Measurements from ENCODE around the gene CHST11. TPM values are rescaled to one million over a fixed set of nuclear protein-coding genes. Genes with fewer than 3 reads are reported as not detected.

The CHST11 gene
- total RNA-seq, 1 experiment from 2014 or later = 8.4 TPM

DNA sequence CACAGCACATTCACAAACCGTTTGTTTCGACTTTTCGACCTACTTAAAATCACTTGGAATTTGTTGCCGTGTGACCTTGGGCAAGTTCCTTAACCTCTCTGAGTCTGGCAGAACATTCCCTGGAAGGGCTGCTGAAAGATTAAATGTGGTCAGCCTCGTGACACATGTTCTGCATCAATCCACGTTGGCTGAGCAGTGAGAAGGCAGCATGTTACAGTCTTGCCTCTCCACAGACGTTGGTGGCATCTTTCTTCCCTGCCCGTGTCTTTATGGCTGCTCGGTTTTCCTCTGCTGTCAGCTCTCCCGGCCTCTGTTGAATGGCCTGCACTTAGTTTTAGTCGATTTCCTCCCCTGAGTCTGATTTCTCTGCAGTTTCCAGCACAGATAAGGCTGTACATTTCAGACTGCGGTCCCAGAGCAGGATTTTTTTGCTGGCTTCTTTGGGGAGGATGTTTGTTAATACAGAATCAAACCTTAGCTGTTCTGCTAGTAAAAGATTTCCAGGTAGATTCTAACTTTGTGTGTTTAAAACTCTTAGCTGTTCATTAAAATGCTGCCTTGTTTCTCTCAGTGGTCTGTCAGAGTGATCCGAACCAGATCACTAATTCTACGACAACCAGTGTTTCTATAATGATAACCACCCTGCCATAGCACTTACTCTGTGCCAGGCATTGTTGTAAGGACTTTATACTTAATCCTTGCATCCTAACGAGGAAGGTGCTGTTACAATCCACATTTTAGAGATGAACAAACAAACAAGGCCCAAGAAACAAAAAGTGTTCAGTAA, 217.1 kb downstream of the CHST11 start:
- no peak for DNase-seq (ENCODE audit: low spot score)

DNA sequence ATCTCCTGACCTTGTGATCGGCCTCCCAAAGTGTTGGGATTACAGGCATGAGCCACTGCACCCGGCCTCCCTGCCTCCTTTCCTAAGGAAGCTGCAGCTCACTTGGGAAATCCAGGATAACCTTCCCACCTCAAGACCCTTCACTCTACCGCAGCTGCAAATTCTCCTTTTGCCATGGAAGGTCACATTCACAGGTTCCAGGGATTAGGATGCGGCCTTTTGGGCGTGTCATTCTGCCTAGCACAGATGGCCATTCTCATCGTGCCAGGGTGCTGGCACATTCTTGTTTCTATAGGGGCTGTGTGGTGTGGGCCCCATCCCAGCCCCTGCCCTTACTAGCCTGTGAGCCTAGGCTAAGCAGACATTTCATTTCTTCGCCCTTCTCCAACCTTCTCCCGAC, 219.9 kb downstream of the CHST11 start:
- no peak for DNase-seq (ENCODE audit: low spot score)

DNA sequence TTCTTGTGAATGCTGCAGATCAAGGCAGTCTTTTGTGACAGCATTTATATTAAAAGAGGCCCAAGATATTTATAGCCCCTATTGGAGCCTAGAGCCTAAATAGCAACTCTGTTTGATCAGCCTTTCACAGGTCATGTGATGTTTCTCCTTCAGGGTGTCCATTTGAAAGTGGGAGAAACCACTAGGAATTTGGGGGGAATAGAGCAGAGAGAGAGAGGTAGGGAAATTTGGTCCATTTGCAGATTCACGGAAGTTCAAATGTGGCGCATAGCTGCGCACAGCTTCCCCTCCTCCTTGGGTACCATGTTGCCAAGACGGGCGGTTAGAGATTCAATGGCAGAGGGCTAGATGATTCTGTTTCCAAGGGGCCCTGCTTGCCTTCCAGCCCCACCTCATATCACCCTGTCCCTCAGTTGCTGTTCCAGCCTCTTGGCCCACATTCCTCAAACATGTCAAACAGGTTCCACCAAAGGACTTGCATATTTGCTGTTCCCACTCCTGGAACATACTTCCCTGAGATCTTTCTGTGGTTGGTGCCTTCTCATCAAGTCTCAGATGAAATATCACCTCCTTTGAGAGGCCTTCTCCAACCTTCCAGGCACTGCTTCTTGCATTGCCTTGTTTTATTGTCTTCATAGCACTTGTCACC, 220.8 kb downstream of the CHST11 start:
- no peak for DNase-seq (ENCODE audit: low spot score)

DNA sequence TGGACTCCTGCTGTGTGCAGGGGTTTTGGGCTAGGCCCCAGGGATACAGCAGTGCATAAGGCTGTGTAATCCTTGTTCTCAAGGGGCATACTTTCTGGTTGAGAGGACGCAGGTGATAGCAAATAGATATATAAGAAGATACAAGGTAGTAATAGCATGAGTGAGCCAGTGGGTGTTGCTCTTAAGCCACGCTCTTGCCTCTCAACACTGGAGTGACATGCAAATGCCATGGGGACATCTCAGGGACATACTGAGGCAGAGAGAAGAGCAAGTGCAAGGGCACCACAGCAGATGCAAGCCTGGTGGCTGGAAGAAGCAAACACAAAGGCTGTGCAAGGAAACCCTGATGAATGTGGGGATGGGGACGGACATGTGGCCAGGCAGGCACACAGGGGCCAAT, 223.3 kb downstream of the CHST11 start:
- DNase-seq (ENCODE audit: low spot score) = no peak

DNA sequence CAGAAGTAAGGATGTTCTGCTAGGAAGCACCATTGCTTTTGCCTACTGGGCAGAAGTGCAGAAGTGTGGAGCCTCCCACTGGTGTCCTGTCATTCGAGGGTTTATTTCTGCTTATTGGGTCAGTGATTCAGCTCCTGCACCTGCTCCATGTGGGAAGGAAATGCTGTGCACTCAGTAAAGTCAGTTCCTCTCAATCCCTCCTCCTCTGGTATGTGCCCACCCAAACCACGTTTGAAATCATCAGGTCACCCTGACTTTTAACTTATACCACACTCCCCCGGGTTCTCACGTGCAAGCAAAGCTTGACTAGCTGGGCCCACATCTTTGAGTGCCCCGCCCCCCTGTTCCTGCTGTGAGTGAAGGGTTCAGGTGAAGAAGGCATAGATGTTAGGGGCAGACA, 223.7 kb downstream of the CHST11 start:
- DNase-seq (ENCODE audit: low spot score) = no peak

DNA sequence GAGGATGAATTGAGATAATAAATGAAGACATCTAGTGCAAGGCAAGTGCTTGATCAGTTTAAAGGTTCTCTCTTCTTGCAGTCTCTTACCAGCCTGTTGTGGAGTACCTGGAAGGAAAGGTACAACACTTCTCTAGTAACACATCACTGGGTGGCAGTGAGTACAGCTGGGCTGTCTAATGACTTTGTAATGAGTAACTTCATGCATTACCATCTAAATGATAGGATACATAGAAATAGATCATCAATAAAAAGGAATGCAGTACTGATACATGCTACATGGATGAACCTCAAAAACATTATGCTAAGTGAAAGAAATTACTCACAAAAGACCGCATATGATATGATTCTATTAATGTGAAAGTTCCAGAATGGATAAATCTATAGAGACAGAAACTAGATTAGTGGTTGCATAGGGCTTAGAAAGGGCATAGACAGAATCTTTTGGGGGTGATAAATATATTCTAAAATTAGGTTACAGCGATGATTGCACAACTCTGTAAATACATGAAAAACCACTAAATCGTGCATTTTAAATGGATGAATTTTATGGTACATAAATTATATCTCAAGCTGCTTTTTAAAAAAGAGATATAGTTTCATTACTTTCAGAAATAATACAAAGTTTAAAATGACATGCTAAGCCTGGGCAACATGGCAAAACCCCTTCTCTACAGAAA, 224.4 kb downstream of the CHST11 start:
- no peak for DNase-seq (ENCODE audit: low spot score)

DNA sequence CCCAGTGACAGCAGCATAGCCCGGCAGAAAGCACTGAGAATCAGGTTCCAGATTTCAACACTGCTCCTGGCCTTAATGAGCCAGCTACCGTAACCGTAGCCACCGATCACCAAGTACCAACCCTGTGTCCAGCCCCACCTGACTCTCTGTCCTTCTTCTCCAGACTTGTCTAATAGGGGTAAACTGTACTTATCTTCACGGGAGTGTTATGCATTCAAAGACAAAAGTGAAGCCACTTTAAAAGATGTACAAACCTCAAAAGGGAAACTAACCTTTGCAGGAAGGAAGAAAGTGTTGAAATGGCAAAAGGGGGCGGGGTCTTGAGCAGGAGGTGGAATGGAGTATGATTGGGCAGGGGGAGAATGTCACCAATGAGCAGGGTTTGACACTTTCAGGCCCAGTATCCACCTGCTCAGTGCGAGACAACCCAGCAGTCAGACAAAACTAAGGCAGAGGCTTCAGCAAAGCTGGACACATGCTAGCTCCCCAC, 226.1 kb downstream of the CHST11 start:
- DNase-seq (ENCODE audit: low spot score) = no peak

DNA sequence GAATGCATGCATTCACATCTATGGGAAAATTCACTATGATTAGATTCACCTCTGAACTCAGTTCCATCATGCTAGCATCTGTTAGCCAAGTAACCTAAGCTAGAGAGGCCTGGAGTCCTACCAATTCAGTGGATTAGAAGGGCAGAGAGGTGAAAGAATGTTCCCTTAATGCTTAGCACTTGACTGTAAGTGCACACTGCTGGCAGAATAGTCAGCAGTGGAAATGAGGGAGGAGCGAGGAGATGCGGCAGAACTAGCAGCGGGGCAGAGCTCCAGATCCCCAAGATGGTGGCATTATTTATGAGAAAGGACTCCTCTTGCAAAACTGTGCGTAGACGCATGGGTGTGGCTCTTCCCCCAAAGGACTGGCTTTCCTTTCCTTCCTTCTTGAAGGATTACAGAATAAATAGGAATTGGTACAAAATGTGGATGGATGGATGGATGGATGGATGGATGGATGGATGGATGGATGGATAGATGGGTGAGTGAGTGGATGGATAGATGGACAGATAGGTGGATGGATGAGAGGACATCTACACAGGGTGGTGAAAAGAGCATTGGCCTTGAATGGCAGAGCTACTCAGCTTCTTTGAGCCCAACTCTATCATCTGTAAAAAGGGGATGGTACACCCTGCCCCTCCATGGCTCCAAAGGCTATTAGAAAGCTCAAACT, 227.2 kb downstream of the CHST11 start:
- no peak for DNase-seq (ENCODE audit: low spot score)

DNA sequence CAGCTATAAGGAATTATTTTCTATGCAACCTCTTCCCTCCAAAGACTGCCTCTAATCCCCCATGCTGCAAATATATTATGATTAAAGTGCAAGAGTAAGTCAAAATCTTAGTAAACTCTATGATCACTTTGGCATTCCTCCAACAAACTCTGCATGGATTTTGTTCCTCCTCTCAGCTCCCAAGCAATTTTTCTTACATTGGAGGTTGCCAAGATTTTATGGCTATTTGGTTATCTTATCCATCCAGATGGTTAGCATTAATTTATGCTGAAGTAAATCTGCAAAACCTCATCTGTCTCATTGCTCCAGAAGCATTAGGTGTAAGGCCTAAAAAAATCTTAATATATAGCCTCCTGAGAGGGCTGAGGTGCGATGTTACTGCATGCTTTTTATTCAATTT, 228.1 kb downstream of the CHST11 start:
- DNase-seq (ENCODE audit: low spot score) = no peak

DNA sequence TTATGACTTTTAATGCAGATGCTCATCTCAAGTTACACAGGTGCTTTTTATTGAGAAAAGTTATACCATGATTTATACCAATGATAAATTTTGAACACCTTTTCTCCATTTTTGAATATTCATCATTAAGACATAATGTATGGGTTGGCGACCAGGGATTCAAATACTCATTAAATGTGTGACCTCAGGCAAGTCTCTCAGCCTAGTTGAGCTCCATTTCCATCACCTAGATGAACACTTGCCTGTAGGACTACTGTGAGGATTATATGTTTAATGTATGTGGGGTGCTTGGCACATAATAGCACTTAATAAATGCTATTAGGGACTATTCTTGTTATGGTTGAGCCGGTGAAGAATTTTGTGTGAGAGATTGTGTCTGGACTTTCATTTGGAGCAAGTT, 228.6 kb downstream of the CHST11 start:
- no peak for DNase-seq (ENCODE audit: low spot score)

DNA sequence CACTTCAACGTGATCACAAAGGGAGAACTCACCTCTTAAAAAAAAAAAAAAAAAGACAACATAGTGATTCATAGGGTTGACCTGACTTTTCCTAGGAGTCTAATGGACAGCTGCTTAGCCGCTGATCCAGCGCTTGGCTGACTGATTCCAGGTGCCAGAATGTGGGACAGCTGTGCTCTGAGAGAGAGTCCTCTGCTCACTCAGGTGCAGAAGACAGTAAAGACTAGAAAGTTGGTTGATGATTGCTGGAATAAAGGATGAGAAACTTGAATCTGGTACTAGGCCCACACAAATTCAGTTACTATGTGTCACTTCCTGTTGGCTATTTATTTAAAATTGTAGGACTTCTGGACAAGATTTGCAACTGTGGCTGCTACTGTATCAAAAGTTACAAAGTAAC, 229.4 kb downstream of the CHST11 start:
- peak; percentile 30 for DNase-seq (ENCODE audit: low spot score)

DNA sequence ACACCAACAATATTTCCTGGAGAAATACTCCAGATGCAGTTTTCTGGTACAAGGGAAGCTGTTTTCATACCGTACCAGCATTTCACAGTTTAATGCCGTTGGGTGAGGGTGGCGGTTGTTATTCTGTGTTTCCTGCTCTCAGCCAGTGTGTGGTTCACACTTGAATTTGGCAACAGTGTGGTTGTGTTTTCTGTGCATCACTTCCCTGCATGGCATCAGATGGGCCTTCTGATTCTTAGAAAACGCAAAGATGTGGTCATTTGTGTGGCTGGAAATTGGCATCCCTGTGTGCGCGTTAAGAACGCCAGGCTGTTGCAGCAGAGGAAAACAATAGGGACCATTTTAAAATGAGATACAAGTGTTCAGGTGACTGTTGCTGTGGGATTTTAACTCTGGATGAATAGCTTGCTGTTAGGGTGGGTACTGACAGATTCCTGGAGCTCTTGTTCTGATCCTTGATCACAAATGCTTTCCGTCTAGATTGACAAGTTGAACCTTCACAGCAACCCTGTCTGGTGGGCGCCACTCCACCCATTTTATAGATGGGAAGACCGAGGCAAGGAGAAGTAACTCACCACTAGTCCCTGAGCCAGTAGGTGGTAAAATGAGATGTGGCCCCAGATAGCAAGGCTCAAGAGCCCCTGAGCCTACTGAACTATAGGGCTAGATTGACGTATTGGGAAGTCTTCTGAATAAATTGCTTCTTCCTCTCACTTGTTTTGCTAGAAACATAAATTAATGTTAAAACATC, 231.2 kb downstream of the CHST11 start:
- DNase-seq (ENCODE audit: low spot score) = no peak

DNA sequence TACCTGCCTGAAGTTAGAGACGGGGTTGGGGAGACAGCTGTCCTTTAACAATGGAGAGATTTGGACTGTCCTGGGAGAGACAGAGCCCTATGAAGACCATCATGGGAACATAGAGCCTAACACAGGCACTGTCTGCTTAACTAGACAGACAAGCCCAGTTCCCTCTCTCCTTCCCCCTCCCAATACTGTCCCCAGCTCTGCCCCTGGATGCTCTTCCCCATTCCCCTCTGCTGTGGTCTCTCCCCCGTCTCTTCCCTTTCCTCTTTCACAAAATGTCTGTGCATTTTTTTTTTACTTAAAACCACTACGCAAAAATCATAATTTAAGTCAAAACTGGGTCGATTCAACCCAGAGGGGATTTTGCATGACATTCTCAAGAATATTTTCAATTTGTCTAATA, 232.9 kb downstream of the CHST11 start:
- DNase-seq (ENCODE audit: low spot score) = no peak

DNA sequence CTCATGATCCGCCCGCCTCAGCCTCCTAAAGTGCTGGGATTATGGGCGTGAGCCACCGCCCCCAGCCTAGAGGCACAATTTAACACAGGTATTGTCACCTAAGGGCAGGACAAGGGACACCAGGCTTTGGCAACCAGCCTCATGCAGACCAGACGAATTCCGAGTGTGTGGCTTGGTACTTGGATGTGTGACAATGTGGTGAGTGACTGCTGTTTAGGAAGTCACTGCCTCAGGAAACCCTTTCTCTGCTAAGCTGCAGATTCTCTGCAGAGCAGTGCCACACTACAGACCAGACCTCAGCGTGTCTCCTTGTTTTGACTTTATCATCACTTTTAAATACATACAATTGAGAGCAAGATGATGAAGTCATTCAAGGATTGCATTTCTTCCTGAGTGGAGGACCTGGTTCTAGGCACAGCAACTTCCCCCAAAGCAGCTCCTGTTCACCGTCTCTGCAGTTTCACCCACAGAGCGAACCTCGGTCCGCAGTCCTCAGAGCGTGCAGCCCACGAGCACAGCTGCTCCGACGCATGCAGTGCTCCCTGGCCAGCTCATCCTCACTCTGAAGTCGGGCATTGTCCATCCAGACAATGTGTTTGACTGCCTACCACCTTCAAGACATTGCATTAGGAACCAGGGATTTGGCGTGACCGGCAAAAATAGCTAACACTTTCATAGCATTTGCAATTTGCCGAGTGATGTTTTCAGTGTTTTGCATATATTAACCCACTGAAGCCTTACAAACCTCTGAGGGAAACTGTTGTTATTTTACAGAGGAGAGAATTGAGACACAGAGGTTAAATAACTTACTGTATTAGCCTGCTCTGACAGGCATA, 235.2 kb downstream of the CHST11 start:
- no peak for DNase-seq (ENCODE audit: low spot score)

DNA sequence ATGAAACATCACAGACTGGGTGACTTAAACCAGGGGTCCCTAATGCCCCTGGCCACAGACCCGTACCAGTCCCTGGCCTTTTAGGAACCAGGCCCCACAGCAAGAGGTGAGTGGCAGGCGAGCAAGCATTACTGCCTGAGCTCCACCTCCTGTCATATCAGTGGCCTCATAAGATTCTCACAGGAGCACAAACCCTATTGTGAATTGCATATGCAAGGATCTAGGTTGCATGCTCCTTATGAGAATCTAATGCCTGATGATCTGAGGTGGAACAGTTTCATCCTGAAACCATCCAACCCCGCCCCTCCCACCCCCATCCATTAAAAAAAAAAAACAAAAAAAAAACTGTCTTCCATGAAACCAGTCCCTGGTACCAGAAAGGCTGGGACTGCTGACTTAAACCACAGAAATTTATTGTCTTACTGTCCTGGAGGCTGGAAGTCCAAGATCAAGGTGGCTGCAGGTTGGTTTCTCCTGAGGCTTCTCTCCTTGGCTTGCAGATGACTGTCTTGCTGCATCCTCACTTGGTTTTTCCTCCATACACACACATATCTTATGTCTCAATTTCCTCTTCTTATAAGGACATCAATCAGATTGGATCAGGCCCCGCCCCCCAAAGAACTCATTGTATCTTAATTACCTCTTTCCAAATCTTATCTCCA, 235.9 kb downstream of the CHST11 start:
- no peak for DNase-seq (ENCODE audit: low spot score)

DNA sequence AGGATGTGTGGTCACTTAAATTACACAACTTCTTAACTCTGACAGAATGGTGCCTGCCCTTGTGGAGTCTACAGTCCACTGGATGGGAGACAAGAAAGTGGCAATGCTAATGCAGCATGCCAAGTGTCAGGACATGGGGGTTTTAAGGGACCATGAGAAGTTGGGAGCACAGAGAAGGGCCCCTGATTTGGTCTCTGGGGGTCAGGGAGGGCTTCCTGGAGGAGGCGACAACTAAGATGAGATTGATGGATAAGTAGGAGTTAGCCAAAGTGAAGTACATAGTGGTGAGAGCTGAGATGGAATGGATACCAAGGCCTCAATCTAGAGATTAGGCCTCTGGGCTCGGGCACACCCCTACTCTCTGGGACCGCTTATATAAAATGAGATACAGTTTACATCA, 236.7 kb downstream of the CHST11 start:
- no peak for DNase-seq (ENCODE audit: low spot score)

DNA sequence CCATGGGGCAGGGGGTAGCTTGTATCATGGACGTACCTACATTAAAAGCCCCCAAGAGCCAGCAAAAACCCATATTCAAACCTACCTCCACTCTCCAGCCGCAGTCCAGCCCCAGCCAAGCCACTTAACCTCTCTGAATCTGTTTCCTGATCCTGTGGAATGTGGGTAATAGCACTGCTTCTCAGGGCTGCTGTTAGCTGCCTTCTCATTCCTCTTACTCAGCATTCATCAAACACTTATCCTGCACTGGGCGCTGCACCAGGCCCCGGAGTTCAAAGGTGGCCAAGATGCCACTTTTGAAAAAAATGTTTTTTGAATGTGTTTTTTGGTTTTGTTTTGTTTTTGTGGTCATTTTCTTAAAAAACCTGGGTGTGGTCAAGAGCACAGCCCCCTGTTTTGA, 237.4 kb downstream of the CHST11 start:
- no peak for DNase-seq (ENCODE audit: low spot score)

DNA sequence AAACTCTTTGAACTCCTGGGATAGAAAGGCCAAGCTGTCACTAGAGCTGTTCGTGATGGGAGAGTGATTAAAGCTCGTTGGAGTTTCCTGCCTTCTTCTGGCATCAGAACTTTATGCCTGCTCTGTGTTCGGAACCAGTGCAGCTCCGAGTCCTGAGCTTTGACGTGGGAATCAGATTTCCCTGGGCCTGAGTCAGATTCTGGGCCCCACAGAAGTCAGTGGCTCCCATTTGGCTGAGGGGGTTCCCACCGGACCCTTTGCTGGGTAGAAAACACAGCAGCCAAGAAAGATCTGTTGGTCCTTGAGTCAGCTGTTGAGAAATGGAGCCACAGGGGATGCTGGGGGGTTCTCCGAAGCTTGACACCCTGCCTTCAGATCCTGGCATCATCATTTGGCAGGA, 238.0 kb downstream of the CHST11 start:
- DNase-seq (ENCODE audit: low spot score) = no peak

DNA sequence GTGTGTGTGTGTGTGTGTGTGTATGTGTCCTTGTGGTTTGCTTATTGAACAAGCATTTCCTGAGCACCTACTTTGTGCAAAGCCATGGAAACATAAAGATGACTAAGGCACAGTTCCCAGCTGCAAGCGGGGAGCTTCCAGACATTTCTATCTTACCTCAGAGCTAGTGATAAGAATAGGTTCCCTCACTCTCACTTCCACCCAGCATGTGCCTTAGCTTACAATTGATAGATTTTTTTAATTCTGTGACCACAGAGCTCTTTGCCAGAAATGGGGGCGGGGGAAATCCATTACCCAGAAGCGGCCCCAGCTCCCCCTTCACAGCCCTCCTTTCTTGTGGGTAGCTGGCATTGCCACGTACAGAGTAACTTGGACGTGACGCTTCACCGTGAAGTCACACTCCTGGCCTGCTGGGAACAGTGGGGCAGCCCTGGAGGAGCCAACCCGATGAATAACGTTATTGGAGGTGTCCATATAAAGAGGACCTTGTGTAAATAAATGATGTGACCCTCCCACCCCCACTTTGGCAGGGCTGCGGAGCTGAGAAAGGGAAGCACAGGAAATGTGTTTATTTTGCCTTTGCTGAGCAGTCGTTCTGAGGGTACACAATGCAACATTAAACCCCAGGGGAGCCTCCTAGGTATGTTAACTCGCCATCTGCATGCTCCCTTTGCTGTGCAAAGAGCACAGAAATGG, 238.9 kb downstream of the CHST11 start:
- DNase-seq (ENCODE audit: low spot score) = peak; percentile 65
